SK-N-SH treated with all-trans-retinoic acid at 6 μM for 48 hours (cell line): ENCODE results near the gene KCNA2.

Experiments used
- ATAC-seq: fragments of 200-7000 bp; cut with Tn5 transposase; 3 replicates; pipeline ENCODE4 v1.9.1; 2020; ENCODE audit warnings: mild to moderate bottlenecking, moderate library complexity
- ARNTL ChIP-seq: fragments of 450-650 bp; formaldehyde crosslinking; IDR thresholded peaks from 2 replicates; pipeline ENCODE4 v1.5.0; 2020; ENCODE audit warnings: low read depth, mild to moderate bottlenecking, moderate library complexity, borderline replicate concordance
- CSDC2 ChIP-seq: fragments of 250-450 bp; sonication (Bioruptor Pico); IDR thresholded peaks from 2 replicates; pipeline ENCODE4 v1.5.0; 2020; ENCODE audit warnings: mild to moderate bottlenecking, moderate library complexity
- ESRRG ChIP-seq: fragments of 250-450 bp; sonication (Bioruptor Pico); IDR thresholded peaks from 2 replicates; pipeline ENCODE4 v1.6.1; 2021; ENCODE audit warnings: mild to moderate bottlenecking
- GLIS3 ChIP-seq: fragments of 250-450 bp; sonication (Bioruptor Pico); IDR thresholded peaks from 2 replicates; pipeline ENCODE4 v1.5.0; 2020; ENCODE audit warnings: mild to moderate bottlenecking, moderate library complexity
- ISL1 ChIP-seq: fragments of 250-450 bp; sonication (Bioruptor Pico); IDR thresholded peaks from 2 replicates; pipeline ENCODE4 v2.1.2; 2022; ENCODE audit warnings: mild to moderate bottlenecking, moderate library complexity
- PPARA ChIP-seq: fragments of 250-450 bp; sonication (Bioruptor Pico); IDR thresholded peaks from 2 replicates; pipeline ENCODE4 v1.5.0; 2020; ENCODE audit warnings: mild to moderate bottlenecking, borderline replicate concordance
- RARB ChIP-seq: fragments of 250-450 bp; sonication (Bioruptor Pico); IDR thresholded peaks from 2 replicates; pipeline ENCODE4 v1.8.0; 2021; ENCODE audit warnings: mild to moderate bottlenecking, moderate library complexity
- SNAI2 ChIP-seq: fragments of 250-450 bp; sonication (Bioruptor Pico); IDR thresholded peaks from 2 replicates; pipeline ENCODE4 v1.5.0; 2020; ENCODE audit warnings: mild to moderate bottlenecking, moderate library complexity
- TCF4 ChIP-seq: fragments of 250-450 bp; sonication (Bioruptor Pico); IDR thresholded peaks from 2 replicates; pipeline ENCODE4 v1.8.0; 2021; ENCODE audit warnings: mild to moderate bottlenecking, moderate library complexity, borderline replicate concordance
- TOX ChIP-seq: fragments of 250-450 bp; sonication (Bioruptor Pico); IDR thresholded peaks from 2 replicates; pipeline ENCODE4 v1.8.0; 2021; ENCODE audit warnings: mild to moderate bottlenecking, moderate library complexity, borderline replicate concordance
- ZC3H10 ChIP-seq: fragments of 250-450 bp; sonication (Bioruptor Pico); IDR thresholded peaks from 2 replicates; pipeline ENCODE4 v1.5.1; 2021; ENCODE audit warnings: mild to moderate bottlenecking, moderate library complexity
- ZFP30 ChIP-seq: fragments of 450-650 bp; formaldehyde crosslinking; IDR thresholded peaks from 2 replicates; pipeline ENCODE4 v1.5.0; 2022; ENCODE audit warnings: mild to moderate bottlenecking, moderate library complexity
- ZNF70 ChIP-seq: fragments of 450-650 bp; formaldehyde crosslinking; IDR thresholded peaks from 2 replicates; pipeline ENCODE4 v1.5.0; 2020; ENCODE audit warnings: mild to moderate bottlenecking, moderate library complexity
- TF ChIP-seq, protein P1 (sequence below): fragments of 250-450 bp; sonication (Bioruptor Pico); IDR thresholded peaks from 2 replicates; pipeline ENCODE4 v1.5.1; 2020; ENCODE audit warnings: low read depth, mild to moderate bottlenecking, moderate library complexity
- TF ChIP-seq, protein P2 (sequence below): fragments of 250-450 bp; sonication (Bioruptor Pico); IDR thresholded peaks from 2 replicates; pipeline ENCODE4 v1.5.1; 2021; ENCODE audit warnings: mild to moderate bottlenecking, moderate library complexity
- TF ChIP-seq, protein P3 (sequence below): fragments of 250-450 bp; sonication (Bioruptor Pico); IDR thresholded peaks from 2 replicates; pipeline ENCODE4 v1.8.0; 2020; ENCODE audit warnings: mild to moderate bottlenecking, moderate library complexity, borderline replicate concordance
- TF ChIP-seq, protein P4 (sequence below): fragments of 250-450 bp; sonication (Bioruptor Pico); IDR thresholded peaks from 2 replicates; pipeline ENCODE4 v1.5.0; 2020; ENCODE audit warnings: mild to moderate bottlenecking, moderate library complexity
- TF ChIP-seq, protein P5 (sequence below): fragments of 250-450 bp; sonication (Bioruptor Pico); IDR thresholded peaks from 2 replicates; pipeline ENCODE4 v1.8.0; 2021; ENCODE audit warnings: low read depth, mild to moderate bottlenecking, moderate library complexity, borderline replicate concordance

The KCNA2 gene

DNA sequence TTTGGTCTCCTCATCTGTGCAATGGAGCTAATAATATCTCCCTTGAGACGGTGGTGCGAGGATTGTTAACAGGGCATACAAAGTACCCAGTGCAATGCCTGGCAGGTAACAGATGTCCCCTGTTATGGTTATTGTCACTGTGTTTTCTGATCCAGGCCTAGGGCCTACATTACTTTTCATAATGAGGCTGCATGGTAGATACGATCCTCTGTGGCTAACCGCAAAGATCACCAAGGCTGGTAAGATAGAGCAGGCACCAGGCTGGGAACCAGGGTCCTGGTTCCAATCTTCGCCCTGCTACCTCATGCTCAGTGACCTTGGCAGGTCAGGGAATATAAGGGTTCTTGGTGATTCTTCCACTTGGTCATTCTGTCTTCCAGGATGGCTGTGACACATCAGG is 22.7 kb downstream of the KCNA2 start (continued):
- TF ChIP-seq, protein P1, sequence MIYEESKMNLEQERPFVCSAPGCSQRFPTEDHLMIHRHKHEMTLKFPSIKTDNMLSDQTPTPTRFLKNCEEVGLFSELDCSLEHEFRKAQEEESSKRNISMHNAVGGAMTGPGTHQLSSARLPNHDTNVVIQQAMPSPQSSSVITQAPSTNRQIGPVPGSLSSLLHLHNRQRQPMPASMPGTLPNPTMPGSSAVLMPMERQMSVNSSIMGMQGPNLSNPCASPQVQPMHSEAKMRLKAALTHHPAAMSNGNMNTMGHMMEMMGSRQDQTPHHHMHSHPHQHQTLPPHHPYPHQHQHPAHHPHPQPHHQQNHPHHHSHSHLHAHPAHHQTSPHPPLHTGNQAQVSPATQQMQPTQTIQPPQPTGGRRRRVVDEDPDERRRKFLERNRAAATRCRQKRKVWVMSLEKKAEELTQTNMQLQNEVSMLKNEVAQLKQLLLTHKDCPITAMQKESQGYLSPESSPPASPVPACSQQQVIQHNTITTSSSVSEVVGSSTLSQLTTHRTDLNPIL (CRISPR knock-in tag) = no peak
- TF ChIP-seq ISL1 (no peak), PPARA (CRISPR knock-in tag) (no peak)
- TF ChIP-seq, protein P2, sequence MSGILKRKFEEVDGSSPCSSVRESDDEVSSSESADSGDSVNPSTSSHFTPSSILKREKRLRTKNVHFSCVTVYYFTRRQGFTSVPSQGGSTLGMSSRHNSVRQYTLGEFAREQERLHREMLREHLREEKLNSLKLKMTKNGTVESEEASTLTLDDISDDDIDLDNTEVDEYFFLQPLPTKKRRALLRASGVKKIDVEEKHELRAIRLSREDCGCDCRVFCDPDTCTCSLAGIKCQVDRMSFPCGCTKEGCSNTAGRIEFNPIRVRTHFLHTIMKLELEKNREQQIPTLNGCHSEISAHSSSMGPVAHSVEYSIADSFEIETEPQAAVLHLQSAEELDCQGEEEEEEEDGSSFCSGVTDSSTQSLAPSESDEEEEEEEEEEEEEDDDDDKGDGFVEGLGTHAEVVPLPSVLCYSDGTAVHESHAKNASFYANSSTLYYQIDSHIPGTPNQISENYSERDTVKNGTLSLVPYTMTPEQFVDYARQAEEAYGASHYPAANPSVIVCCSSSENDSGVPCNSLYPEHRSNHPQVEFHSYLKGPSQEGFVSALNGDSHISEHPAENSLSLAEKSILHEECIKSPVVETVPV = no peak

DNA sequence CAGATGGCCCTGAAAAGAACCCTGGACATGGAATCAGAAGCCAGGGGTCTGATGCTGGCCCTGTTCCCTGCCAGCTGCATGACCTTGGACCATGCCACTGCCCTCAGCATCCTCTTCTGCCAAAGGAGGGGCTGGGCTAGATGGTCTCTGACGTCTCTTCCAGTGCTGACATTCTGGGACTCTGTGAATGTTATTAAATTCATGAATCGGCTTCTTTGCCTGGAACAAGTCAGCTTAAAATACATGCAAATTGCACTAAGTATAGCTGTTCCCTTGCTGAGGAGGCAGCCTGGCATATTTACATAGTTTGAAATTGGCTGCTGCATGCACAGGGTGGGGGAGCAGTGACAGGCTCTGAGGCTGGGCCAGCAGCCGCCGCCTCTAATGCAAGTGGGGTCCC is 23.8 kb downstream of the KCNA2 start:
- no peak for TF ChIP-seq ZFP30 (CRISPR knock-in tag)
- no peak for TF ChIP-seq ARNTL (CRISPR knock-in tag)
- TF ChIP-seq ZNF70 (CRISPR knock-in tag) = no peak
- no peak for TF ChIP-seq ISL1
- TF ChIP-seq TOX (CRISPR knock-in tag) = no peak
- TF ChIP-seq, protein P1 (CRISPR knock-in tag) = no peak
- TF ChIP-seq, protein P3, sequence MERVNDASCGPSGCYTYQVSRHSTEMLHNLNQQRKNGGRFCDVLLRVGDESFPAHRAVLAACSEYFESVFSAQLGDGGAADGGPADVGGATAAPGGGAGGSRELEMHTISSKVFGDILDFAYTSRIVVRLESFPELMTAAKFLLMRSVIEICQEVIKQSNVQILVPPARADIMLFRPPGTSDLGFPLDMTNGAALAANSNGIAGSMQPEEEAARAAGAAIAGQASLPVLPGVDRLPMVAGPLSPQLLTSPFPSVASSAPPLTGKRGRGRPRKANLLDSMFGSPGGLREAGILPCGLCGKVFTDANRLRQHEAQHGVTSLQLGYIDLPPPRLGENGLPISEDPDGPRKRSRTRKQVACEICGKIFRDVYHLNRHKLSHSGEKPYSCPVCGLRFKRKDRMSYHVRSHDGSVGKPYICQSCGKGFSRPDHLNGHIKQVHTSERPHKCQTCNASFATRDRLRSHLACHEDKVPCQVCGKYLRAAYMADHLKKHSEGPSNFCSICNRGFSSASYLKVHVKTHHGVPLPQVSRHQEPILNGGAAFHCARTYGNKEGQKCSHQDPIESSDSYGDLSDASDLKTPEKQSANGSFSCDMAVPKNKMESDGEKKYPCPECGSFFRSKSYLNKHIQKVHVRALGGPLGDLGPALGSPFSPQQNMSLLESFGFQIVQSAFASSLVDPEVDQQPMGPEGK = no peak
- ATAC-seq = no peak

DNA sequence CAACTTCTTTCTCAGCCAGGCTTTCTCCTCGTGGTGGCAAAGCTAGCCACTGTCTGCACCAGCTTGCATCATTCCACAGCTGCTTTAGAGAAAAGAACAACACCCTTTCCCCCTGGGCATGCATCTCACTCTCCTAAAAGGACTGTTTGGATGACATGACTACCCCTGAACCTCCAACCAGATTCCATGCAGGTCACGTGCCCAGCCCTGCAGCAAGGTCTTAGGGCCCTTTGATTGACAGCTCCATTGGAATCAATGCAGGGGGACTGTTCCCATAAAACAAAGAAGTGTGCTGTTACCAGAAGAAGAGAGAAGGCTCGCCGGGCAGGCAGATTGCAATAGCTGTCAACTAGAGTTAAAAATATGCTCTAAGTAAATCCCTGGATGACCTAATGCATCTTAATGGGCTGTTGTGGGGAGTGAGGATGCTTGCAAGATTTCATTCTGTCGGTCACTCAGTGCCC is 24.4 kb downstream of the KCNA2 start:
- no peak for ATAC-seq
- no peak for TF ChIP-seq RARB (CRISPR knock-in tag)
- no peak for TF ChIP-seq ESRRG
- TF ChIP-seq, protein P1 (CRISPR knock-in tag) = no peak
- TF ChIP-seq SNAI2 (CRISPR knock-in tag) = no peak
- TF ChIP-seq, protein P4, sequence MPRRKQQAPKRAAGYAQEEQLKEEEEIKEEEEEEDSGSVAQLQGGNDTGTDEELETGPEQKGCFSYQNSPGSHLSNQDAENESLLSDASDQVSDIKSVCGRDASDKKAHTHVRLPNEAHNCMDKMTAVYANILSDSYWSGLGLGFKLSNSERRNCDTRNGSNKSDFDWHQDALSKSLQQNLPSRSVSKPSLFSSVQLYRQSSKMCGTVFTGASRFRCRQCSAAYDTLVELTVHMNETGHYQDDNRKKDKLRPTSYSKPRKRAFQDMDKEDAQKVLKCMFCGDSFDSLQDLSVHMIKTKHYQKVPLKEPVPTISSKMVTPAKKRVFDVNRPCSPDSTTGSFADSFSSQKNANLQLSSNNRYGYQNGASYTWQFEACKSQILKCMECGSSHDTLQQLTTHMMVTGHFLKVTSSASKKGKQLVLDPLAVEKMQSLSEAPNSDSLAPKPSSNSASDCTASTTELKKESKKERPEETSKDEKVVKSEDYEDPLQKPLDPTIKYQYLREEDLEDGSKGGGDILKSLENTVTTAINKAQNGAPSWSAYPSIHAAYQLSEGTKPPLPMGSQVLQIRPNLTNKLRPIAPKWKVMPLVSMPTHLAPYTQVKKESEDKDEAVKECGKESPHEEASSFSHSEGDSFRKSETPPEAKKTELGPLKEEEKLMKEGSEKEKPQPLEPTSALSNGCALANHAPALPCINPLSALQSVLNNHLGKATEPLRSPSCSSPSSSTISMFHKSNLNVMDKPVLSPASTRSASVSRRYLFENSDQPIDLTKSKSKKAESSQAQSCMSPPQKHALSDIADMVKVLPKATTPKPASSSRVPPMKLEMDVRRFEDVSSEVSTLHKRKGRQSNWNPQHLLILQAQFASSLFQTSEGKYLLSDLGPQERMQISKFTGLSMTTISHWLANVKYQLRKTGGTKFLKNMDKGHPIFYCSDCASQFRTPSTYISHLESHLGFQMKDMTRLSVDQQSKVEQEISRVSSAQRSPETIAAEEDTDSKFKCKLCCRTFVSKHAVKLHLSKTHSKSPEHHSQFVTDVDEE (CRISPR knock-in tag) = no peak
- no peak for TF ChIP-seq GLIS3
- no peak for TF ChIP-seq ISL1
- TF ChIP-seq TCF4 (CRISPR knock-in tag) = no peak
- TF ChIP-seq, all 23 proteins: peak for 0

DNA sequence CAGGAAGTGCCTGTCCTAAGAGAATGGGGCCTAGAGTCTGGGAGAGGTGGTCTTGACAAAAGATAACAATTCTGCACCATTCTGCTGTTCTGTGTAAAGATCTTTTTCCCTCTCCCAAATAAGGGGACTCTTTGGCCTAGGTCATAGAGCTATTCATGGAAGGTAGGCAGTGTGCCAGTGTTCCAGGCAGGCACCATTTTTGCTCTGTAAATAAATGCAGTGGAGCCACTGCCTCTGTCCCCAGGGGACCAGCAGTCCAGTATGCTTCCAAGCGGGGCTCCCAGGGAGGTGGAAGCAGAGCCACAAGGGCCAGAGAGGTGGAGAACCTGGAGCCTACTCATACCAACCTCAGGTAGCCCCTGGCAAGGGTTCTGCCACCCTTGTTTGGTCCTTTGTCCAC is 25.9 kb downstream of the KCNA2 start:
- TF ChIP-seq ZFP30 (CRISPR knock-in tag) = no peak
- TF ChIP-seq, protein P5, sequence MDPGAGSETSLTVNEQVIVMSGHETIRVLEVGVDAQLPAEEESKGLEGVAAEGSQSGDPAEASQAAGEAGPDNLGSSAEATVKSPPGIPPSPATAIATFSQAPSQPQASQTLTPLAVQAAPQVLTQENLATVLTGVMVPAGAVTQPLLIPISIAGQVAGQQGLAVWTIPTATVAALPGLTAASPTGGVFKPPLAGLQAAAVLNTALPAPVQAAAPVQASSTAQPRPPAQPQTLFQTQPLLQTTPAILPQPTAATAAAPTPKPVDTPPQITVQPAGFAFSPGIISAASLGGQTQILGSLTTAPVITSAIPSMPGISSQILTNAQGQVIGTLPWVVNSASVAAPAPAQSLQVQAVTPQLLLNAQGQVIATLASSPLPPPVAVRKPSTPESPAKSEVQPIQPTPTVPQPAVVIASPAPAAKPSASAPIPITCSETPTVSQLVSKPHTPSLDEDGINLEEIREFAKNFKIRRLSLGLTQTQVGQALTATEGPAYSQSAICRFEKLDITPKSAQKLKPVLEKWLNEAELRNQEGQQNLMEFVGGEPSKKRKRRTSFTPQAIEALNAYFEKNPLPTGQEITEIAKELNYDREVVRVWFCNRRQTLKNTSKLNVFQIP (CRISPR knock-in tag) = no peak
- TF ChIP-seq CSDC2 (CRISPR knock-in tag) = no peak
- TF ChIP-seq ZC3H10 (CRISPR knock-in tag) = no peak
- no peak for TF ChIP-seq SNAI2 (CRISPR knock-in tag)
- TF ChIP-seq PPARA (CRISPR knock-in tag) = no peak
- TF ChIP-seq RARB (CRISPR knock-in tag) = no peak
- no peak for ATAC-seq
